Suppressor macrophage (primary cell): Measurements from ENCODE around the gene SYT13.

Experiments used
- DNase-seq, 4 experiments: peaks; one replicate each; pipeline ENCODE4 v3.0.0-alpha.2; 2020 to 2022

The SYT13 gene

DNA sequence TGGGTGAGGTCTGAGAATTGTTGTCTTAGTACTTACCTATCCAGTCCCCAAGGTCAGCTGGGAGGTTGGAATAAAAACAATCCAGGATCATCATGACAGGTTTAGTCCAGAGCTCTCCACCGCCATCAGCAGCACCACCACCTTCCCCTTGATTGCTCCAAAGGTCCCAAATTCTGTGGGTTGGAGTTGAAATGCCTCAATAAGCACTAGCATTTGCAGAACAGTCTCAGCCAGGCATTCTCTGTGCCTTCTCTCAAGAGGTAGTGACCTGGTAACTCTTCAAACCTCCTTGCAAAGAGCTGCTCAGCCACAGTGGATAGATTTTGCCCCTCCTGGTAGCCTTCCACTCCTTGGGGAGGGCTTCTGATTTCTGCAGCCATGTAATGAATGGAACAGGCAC lies 70.1 kb downstream of the SYT13 start:
- DNase-seq, result no peak

GRCh38 chr11:45215098-45215865 lies 70.9 kb downstream of the SYT13 start:
- DNase-seq, result peak in 1 of 4 experiments; percentile 1

DNA sequence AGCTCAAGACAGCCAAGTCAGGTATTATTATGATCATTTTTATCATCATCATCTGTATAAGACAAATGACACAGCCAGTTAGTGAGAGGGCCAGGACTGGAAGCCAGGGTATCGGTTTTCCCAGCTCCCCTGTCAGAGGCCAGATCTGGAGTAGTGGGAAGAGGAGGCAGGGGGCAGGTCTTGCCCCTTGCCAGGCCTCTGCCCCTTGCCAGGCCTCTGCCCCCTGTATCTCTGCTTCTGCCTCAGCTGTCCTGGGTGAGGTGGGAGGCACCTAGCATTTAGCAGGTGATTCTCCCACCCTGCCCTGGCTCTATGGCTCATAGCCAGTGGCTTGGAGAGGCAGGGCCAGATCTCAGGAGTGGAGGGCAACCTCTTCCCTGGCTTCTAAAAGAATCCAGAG lies 72.4 kb downstream of the SYT13 start:
- DNase-seq, result no peak

DNA sequence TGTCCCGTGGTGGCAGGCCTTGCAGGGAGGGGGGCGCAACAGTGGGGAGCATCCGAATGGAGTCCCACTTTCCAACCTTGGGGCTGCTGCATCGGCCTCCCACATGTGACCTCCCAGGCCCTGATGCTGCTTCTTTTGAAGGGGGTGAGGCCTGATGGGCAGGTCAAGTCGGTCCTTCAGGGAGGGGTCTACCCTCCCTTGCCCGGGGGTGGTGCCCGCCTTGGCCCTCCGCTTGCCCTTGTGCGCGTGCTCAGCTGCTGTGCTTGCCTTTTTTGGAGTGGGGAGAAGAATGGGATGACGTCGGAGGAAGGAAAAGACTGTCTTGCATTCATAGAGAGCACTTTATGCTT lies 72.8 kb downstream of the SYT13 start:
- DNase-seq, result no peak

GRCh38 chr11:45212566-45213315 lies 73.4 kb downstream of the SYT13 start:
- no peak for DNase-seq

- DNase-seq, result no peak
Observed at GRCh38 chr11:45211732-45212131, 74.4 kb downstream of the SYT13 start.

DNA sequence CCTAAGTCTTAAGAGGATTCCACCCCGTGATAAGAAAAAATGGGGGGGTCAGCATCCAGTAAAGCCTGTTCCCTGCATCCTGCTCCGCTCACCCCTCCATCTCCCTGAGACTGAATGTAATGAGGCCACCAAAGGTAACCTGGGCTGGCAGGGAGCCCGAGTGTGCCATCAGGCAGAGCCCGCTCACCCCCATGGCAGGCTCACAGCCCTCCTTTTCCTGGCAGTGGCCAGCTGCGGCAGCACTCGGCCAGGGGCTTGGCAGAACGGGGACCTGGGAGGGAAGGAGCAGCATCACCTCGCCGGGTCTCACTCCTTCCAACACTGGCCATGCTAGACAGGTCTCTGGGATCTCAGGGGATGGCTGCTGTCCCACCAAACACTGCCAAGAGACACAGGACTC lies 75.3 kb downstream of the SYT13 start:
- no peak for DNase-seq

- peak in 3 of 4 experiments; percentile 19 to 32 (median 31) for DNase-seq
Observed at GRCh38 chr11:45209891-45210699, 76.0 kb downstream of the SYT13 start.

- DNase-seq, result no peak
Observed at GRCh38 chr11:45209000-45209879, 76.9 kb downstream of the SYT13 start.

- DNase-seq, result no peak
Observed at GRCh38 chr11:45208135-45208534, 78.0 kb downstream of the SYT13 start.

- no peak for DNase-seq
Observed at GRCh38 chr11:45205978-45206377, 80.2 kb downstream of the SYT13 start.

- no peak for DNase-seq
Observed at GRCh38 chr11:45204761-45205160, 81.4 kb downstream of the SYT13 start.

DNA sequence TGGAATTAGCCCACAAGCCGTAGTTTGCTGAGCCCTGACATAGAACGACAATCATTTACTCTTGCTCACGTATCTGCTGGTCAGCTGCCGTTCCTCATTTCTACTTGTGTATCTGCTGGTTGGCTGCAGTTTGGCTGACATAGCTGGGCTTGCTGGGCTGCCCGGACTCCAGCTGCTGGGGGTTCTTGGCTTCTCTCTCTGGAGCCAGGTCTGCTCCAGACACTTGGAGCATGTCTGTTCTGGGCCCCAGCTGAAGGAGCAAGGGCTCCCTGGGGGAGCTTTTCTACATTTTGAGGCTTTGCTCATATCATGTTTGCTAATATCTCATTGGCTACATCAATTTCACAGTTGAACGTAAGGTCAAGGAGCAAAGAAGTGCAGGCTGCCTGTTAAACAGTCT lies 92.4 kb downstream of the SYT13 start:
- no peak for DNase-seq
